Measurements from ENCODE around the gene CLEC4G.

The CLEC4G gene

GRCh38 chr19:7718668-7719067, 13.2 kb downstream of the CLEC4G start:
- Histone ChIP-seq H3K9me2 (ENCODE audit: low read depth, low read length) (no peaks in the 10 kb centered on the region), H3K27ac (ENCODE audit: low read depth, low read length, poor library complexity, severe bottlenecking) (no peak overlapping the region), H3K4me2 (ENCODE audit: low read length) (no peak overlapping the region), H3K4me3 (ENCODE audit: low read depth, low read length, poor library complexity, severe bottlenecking) (no peak overlapping the region), H2AFZ (ENCODE audit: low read length) (no peak overlapping the region), H3K4me1 (ENCODE audit: insufficient read depth, low read length, severe bottlenecking) (no peaks in the 10 kb centered on the region), H3K27me3 (ENCODE audit: insufficient read depth, low read length) (peaks cover 6% of the 10 kb centered on the region; the same call in 1 of the 2 replicates), H3K9ac (ENCODE audit: low read length) (no peak overlapping the region), H3F3A (ENCODE audit: insufficient read depth, low read length) (no peaks in the 10 kb centered on the region), H4K20me1 (ENCODE audit: insufficient read depth, low read length) (no peaks in the 10 kb centered on the region), H3K9me3 (ENCODE audit: low read length) (no peaks in the 10 kb centered on the region), H3K36me3 (ENCODE audit: insufficient read depth, low read length) (no peaks in the 10 kb centered on the region), H3K79me2 (ENCODE audit: insufficient read depth, low read length) (no peaks in the 10 kb centered on the region)
- no peak for TF ChIP-seq CTCF (IDR thresholded peaks at IDR 0.05; ENCODE audit: low read length)
- TF ChIP-seq EZH2 (IDR thresholded peaks at IDR 0.05; ENCODE audit: borderline replicate concordance, low read length) = no peak

DNA sequence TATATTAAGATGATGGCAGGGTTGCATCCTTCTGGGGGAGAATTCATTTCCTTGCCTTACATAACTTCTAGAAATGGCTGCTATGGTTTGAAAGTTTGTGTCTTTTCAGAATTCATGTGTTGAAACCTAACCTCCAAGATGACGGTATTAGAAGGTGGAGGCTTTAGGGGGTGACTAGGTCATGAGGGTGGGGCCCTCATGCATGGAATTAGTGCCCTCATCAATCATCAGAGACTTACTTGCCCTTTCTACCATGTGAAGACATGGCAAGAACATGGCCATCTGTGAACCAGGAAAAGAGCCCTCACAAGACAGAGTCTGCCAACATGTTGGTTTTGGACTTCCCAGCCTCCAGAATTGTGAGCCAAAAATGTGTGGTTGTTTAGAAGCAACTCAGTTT, 15.1 kb downstream of the CLEC4G start:
- Histone ChIP-seq H3F3A (ENCODE audit: insufficient read depth, low read length) (no peaks in the 10 kb centered on the region), H4K20me1 (ENCODE audit: insufficient read depth, low read length) (no peaks in the 10 kb centered on the region), H3K4me3 (ENCODE audit: low read depth, low read length, poor library complexity, severe bottlenecking) (no peak overlapping the region), H2AFZ (ENCODE audit: low read length) (no peak overlapping the region), H3K4me1 (ENCODE audit: insufficient read depth, low read length, severe bottlenecking) (no peaks in the 10 kb centered on the region), H3K27me3 (ENCODE audit: insufficient read depth, low read length) (peaks cover 6% of the 10 kb centered on the region; the same call in 1 of the 2 replicates), H3K9me2 (ENCODE audit: low read depth, low read length) (no peaks in the 10 kb centered on the region), H3K9ac (ENCODE audit: low read length) (no peak overlapping the region), H3K36me3 (ENCODE audit: insufficient read depth, low read length) (no peaks in the 10 kb centered on the region), H3K27ac (ENCODE audit: low read depth, low read length, poor library complexity, severe bottlenecking) (no peak overlapping the region), H3K9me3 (ENCODE audit: low read length) (no peaks in the 10 kb centered on the region), H3K79me2 (ENCODE audit: insufficient read depth, low read length) (no peaks in the 10 kb centered on the region), H3K4me2 (ENCODE audit: low read length) (no peak overlapping the region)
- no peak for TF ChIP-seq EZH2 (IDR thresholded peaks at IDR 0.05; ENCODE audit: borderline replicate concordance, low read length)
- TF ChIP-seq CTCF (IDR thresholded peaks at IDR 0.05; ENCODE audit: low read length) = no peak

GRCh38 chr19:7715671-7716070, 16.2 kb downstream of the CLEC4G start:
- Histone ChIP-seq H3K9me2 (ENCODE audit: low read depth, low read length) (no peaks in the 10 kb centered on the region), H3K27ac (ENCODE audit: low read depth, low read length, poor library complexity, severe bottlenecking) (no peak overlapping the region), H3K27me3 (ENCODE audit: insufficient read depth, low read length) (peaks cover 6% of the 10 kb centered on the region; the same call in 1 of the 2 replicates), H2AFZ (ENCODE audit: low read length) (no peak overlapping the region), H3K4me2 (ENCODE audit: low read length) (no peak overlapping the region), H3K9ac (ENCODE audit: low read length) (no peak overlapping the region), H3K36me3 (ENCODE audit: insufficient read depth, low read length) (no peaks in the 10 kb centered on the region), H3K79me2 (ENCODE audit: insufficient read depth, low read length) (no peaks in the 10 kb centered on the region), H3F3A (ENCODE audit: insufficient read depth, low read length) (no peaks in the 10 kb centered on the region), H4K20me1 (ENCODE audit: insufficient read depth, low read length) (no peaks in the 10 kb centered on the region), H3K4me3 (ENCODE audit: low read depth, low read length, poor library complexity, severe bottlenecking) (no peak overlapping the region), H3K4me1 (ENCODE audit: insufficient read depth, low read length, severe bottlenecking) (no peaks in the 10 kb centered on the region), H3K9me3 (ENCODE audit: low read length) (no peaks in the 10 kb centered on the region)
- no peak for TF ChIP-seq EZH2 (IDR thresholded peaks at IDR 0.05; ENCODE audit: borderline replicate concordance, low read length)
- TF ChIP-seq CTCF (IDR thresholded peaks at IDR 0.05; ENCODE audit: low read length) = no peak

All from OCI-LY1 (cell line).